Ovary (tissue), 9 donors: Measurements from ENCODE around the gene CNGA2. TPM values are rescaled to one million over a fixed set of nuclear protein-coding genes. Genes with fewer than 3 reads are reported as not detected.

ENCODE experiments used
- DNase-seq, 5 donors: peaks; one replicate each; pipeline ENCODE4 v3.0.0-alpha.2; 2019 to 2020
- H3K27ac ChIP-seq, 2 donors: fragments of 200-600 bp; one replicate each; pipeline versions ENCODE4 v1.5.1 to v1.8.0; 2019 to 2022
- H3K27me3 ChIP-seq: fragments of 200-600 bp; one replicate; pipeline ENCODE4 v1.8.0; 2022
- H3K36me3 ChIP-seq: fragments of 200-600 bp; sonication (generic); one replicate; pipeline ENCODE4 v1.5.1; 2019
- H3K4me1 ChIP-seq: one replicate; pipeline ENCODE4 v1.8.1; 2013; ENCODE audit warnings: mild to moderate bottlenecking, moderate library complexity; ENCODE audit not compliant: insufficient read depth
- H3K4me3 ChIP-seq: fragments of 200-600 bp; sonication (generic); one replicate; pipeline ENCODE4 v1.5.1; 2017
- H3K9me3 ChIP-seq, 2 donors: fragments of 200-600 bp in 1 of 2; sonication (generic) in 1 of 2; one replicate each; pipeline versions ENCODE4 v1.5.1 to v1.8.1; 2013 to 2019; ENCODE audit warnings: mild to moderate bottlenecking in 1 of 2, moderate library complexity in 1 of 2
- EP300 ChIP-seq: sonication (generic); formaldehyde crosslinking; IDR thresholded peaks from one replicate; pipeline ENCODE4 v1.6.1; 2017; ENCODE audit warnings: antibody characterized with exemption
- POLR2A ChIP-seq: fragments of 450-650 bp; IDR thresholded peaks from one replicate; pipeline ENCODE4 v1.6.1; 2017; ENCODE audit warnings: antibody characterized with exemption, mild to moderate bottlenecking, moderate library complexity
- WGBS, 3 donors: extraction: QIAGEN DNeasy Blood & Tissue Kit in 1 of 3; methylation state at CpG; one replicate each; pipeline versions ENCODE4 v1.1.5 to v1.1.7; 2013 to 2017; 5-methylcytosine and 5-hydroxymethylcytosine counted together
- intact Hi-C, 4 donors: fragments of 100-400 bp; cut with DNase I; formaldehyde crosslinking; loops; one replicate each; pipeline versions ENCODE4 v1.11.0 to v1.15.1; 2022 to 2023
- polyA plus RNA-seq, 2 donors: library from polyadenylated mRNA; stranded (reverse); fragments of 200-250 nt in 1 of 2; fragments of 350-450 nt in 1 of 2; fragmentation: Illumina TruSeq in 1 of 2; extraction: RNeasy Lipid Tissue Mini Kit (QIAGEN cat#74804) in 1 of 2; gene quantifications; one replicate each; pipeline ENCODE4 v1.2.3, GENCODE V29; 2013 to 2014
- total RNA-seq, 7 donors: library from RNA; depleted of rRNA in 2 of 7; stranded (reverse); fragments of >200 nt in 2 of 7; fragmentation: NEBNext Ultra II Directional in 3 of 7; extraction: Animal tissue kit (Norgen Biotek cat#: 25700) in 3 of 7; gene quantifications; one replicate each; pipeline versions ENCODE4 v1.1.0 to v1.2.4, GENCODE V29; 2016 to 2023
- TF ChIP-seq, protein P1 (sequence below), 3 donors: fragments of 450-650 bp in 2 of 3; fragments of 200-600 bp in 1 of 3; IDR thresholded peaks; one replicate each; pipeline versions ENCODE4 v1.5.1 to v1.8.0; 2016 to 2022; ENCODE audit warnings: antibody characterized with exemption in 3 of 3, mild to moderate bottlenecking in 1 of 3
- donor health status: DM: no; HTN: no; CAD: no; lungs with moderate emphysema.
- donor health status: DM: no; HTN: no; CAD: no.
- donor health status: Bipolar disorder and iron deficiency.
- donor health status: DM: yes; HTN: yes; CAD: no.
- donor health status: DM: no; HTN: no; CAD: no.
- donor health status: DM: yes; HTN: yes; CAD: no.

CNGA2 gene
- total and polyA plus RNA-seq, 9 donors, result not detected

DNA sequence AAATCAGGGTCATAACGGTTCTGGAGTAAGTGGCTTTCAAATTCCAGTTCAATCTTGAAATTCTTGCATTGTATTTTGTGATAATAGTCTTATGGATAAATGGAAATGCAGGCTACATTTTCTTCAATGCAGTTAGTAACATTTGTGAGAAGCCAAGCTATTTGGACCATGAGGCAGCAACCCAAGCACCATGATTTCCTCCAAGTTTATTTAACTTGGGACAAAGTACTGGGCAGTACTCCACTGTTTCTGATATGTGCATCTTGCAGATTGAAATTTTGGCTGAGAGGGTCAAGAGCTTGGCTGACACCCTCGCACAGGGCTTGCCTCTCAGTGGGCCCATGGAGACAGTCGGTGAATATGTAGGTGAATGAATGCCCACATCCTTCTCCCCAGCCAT is 39.9 kb downstream of the CNGA2 start:
- H3K4me3 ChIP-seq, result no peak overlapping the region
- no peaks in the 10 kb centered on the region for H3K36me3 ChIP-seq
- TF ChIP-seq, protein P1, sequence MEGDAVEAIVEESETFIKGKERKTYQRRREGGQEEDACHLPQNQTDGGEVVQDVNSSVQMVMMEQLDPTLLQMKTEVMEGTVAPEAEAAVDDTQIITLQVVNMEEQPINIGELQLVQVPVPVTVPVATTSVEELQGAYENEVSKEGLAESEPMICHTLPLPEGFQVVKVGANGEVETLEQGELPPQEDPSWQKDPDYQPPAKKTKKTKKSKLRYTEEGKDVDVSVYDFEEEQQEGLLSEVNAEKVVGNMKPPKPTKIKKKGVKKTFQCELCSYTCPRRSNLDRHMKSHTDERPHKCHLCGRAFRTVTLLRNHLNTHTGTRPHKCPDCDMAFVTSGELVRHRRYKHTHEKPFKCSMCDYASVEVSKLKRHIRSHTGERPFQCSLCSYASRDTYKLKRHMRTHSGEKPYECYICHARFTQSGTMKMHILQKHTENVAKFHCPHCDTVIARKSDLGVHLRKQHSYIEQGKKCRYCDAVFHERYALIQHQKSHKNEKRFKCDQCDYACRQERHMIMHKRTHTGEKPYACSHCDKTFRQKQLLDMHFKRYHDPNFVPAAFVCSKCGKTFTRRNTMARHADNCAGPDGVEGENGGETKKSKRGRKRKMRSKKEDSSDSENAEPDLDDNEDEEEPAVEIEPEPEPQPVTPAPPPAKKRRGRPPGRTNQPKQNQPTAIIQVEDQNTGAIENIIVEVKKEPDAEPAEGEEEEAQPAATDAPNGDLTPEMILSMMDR (IDR thresholded peaks at IDR 0.05), result no peak
- no peak for TF ChIP-seq EP300
- no peak for TF ChIP-seq POLR2A
- 57 to 66% (median 65%) methylated on average over 3 of the region's 3 CpGs for WGBS, 3 donors
- DNase-seq, result no peak
- intact Hi-C loops, result no loop called here
- H3K4me1 ChIP-seq, result no peaks in the 10 kb centered on the region
- no peaks in the 10 kb centered on the region for H3K27me3 ChIP-seq
- H3K27ac ChIP-seq, result no peak overlapping the region
- H3K9me3 ChIP-seq, result no peaks in the 10 kb centered on the region

DNA sequence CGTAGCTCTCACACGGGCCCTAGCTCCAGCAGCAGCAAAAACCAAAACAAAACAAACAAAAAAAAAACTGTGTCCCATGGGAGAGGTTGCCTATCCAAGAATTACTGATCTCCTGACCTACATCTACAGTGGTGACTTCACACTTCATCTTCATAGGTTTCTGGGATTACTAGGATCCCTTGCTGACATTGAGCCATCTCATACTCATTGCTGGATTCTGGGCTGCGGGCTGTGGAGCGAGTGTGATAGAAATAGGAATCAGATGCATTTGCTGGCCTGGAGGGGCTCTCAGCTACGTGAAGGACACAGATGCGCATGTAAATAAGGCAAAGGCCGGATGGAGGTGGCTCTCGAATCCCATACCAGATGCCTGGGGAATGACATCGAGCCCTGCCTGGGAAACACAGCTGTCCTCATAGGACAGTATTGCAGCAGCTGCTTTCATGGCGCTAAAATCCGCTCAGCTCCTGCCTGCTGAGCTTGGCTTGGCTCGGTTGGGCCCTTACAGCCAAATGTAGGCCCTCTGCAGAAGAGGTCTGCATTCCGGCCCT is 41.7 kb downstream of the CNGA2 start:
- TF ChIP-seq EP300, result no peak
- no peak for TF ChIP-seq POLR2A
- TF ChIP-seq, protein P1 (IDR thresholded peaks at IDR 0.05), result no peak
- H3K4me1 ChIP-seq, result no peaks in the 10 kb centered on the region
- 51 to 58% (median 57%) methylated on average over 13 of the region's 13 CpGs for WGBS, 3 donors
- DNase-seq, result no peak
- H3K36me3 ChIP-seq, result no peaks in the 10 kb centered on the region
- no peaks in the 10 kb centered on the region for H3K9me3 ChIP-seq
- intact Hi-C loops, result no loop called here
- H3K27ac ChIP-seq, result no peak overlapping the region
- no peaks in the 10 kb centered on the region for H3K27me3 ChIP-seq
- H3K4me3 ChIP-seq, result no peak overlapping the region

DNA sequence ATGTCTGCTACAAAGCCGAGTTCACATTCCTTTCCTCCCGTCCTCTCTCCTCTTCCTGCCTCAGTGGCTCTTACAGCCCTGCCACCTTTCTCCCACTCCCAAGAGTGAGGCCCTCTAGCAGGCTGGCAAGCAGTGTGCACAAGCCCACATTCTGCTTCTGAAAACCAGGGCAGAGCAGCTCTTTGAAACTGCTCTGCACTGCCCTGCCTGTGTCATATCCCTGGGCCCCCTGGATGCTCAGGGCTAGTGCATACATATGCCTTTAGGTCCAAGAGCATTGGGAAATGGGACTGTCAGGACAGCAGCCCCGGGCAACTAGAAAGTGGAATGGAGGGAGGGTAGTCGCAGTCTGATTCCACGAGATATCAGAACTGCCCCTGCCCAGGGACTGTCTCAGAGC is 42.4 kb downstream of the CNGA2 start:
- H3K36me3 ChIP-seq, result no peaks in the 10 kb centered on the region
- no peaks in the 10 kb centered on the region for H3K27me3 ChIP-seq
- 59 to 72% (median 62%) methylated on average over 5 of the region's 5 CpGs for WGBS, 3 donors
- H3K4me3 ChIP-seq, result no peak overlapping the region
- intact Hi-C loops, result no loop called here
- H3K27ac ChIP-seq, result no peak overlapping the region
- DNase-seq, result no peak
- H3K4me1 ChIP-seq, result no peaks in the 10 kb centered on the region
- TF ChIP-seq POLR2A (no peak), EP300 (no peak)
- TF ChIP-seq, protein P1 (IDR thresholded peaks at IDR 0.05), result no peak
- H3K9me3 ChIP-seq, result no peaks in the 10 kb centered on the region

DNA sequence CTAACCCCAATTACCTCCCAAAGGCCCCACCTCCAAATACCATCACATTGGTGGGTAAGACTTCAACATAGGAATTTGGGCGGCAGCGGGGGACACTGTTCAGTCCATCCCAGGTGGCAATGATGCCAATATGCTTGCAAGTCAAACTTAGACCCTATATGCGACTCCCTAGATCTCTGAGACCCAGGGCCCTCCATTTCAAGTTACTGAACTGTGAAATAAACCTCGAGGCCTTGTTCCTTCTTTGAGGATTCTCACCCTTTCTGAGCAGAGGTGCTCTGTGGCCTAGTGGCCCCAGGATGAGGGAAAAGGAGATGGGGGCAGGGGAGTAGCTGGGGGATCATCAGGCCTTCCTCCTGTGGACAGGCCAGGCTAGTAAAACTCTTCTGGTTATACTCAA is 44.7 kb downstream of the CNGA2 start:
- no peaks in the 10 kb centered on the region for H3K36me3 ChIP-seq
- TF ChIP-seq EP300, result no peak
- H3K27me3 ChIP-seq, result no peaks in the 10 kb centered on the region
- WGBS, 3 donors, result 63 to 76% (median 73%) methylated on average over 4 of the region's 4 CpGs
- H3K27ac ChIP-seq, result no peak overlapping the region
- no peak for DNase-seq
- no peaks in the 10 kb centered on the region for H3K4me1 ChIP-seq
- no peak overlapping the region for H3K4me3 ChIP-seq
- H3K9me3 ChIP-seq, result no peaks in the 10 kb centered on the region
- intact Hi-C loops, result no loop called here

DNA sequence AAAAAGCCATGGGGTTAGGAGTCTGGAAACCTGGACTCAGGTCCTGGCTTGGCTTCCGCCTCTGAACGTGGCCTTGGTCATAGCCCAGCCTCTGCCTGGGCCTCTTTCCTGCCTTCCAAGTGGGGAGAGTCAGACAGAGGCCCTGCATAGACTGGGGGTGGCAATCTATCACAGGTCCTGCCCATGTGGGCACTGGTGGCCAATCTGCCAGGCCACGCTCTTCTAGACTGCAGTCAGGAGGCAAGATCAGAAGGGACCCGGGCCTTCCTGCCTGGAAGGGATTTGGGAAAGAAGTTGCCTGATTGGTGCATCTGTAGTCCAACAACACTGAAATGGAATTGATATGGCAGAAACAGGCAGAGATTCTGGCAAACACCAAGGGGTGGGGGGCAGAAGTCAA is 46.1 kb downstream of the CNGA2 start:
- H3K4me3 ChIP-seq, result no peak overlapping the region
- intact Hi-C loops, result no loop called here
- H3K27ac ChIP-seq, result no peak overlapping the region
- no peak for DNase-seq
- TF ChIP-seq POLR2A (no peak), EP300 (no peak)
- TF ChIP-seq, protein P1 (IDR thresholded peaks at IDR 0.05), result no peak
- H3K9me3 ChIP-seq, result no peaks in the 10 kb centered on the region
- no peaks in the 10 kb centered on the region for H3K27me3 ChIP-seq
- 72 to 80% (median 73%) methylated on average over 4 of the region's 4 CpGs for WGBS, 3 donors
- no peaks in the 10 kb centered on the region for H3K36me3 ChIP-seq
- H3K4me1 ChIP-seq, result no peaks in the 10 kb centered on the region
